Glomerular endothelial cell (primary cell): Measurements from ENCODE around the gene ARID3A. TPM values are rescaled to one million over a fixed set of nuclear protein-coding genes. Genes with fewer than 3 reads are reported as not detected.

Experiments
- total RNA-seq: library from RNA; depleted of rRNA; stranded (reverse); fragments of >200 nt; gene quantifications from 2 replicates; pipeline ENCODE4 v1.2.3, GENCODE V29; 2015

Gene ARID3A
- total RNA-seq, 1 donor from 2014 or later = 14.7 TPM

Other genes with a start within 250 kb of the ARID3A start
- 171 and 280 TPM in 2 replicates for gene FSTL3, start 249.6 kb upstream of the ARID3A start, total RNA-seq
- 2.2 TPM in 1 of 2 replicates, not detected in the other for gene PRSS57, start 230.6 kb upstream of the ARID3A start, total RNA-seq
- gene PALM, start 217.1 kb upstream of the ARID3A start, total RNA-seq = 48.9 and 52.8 TPM in 2 replicates
- 0.18 and 1.0 TPM in 2 replicates for gene MISP, start 174.9 kb upstream of the ARID3A start, total RNA-seq
- 252 and 331 TPM in 2 replicates for gene PTBP1, start 128.6 kb upstream of the ARID3A start, total RNA-seq
- 2.3 and 7.5 TPM in 2 replicates for gene PLPPR3, start 104.1 kb upstream of the ARID3A start, total RNA-seq
- not detected in 2 replicates for gene AZU1, start 98.2 kb upstream of the ARID3A start, total RNA-seq
- gene PRTN3, start 85.0 kb upstream of the ARID3A start, total RNA-seq = not detected in 2 replicates
- gene ELANE, start 73.7 kb upstream of the ARID3A start, total RNA-seq = not detected in 2 replicates
- gene CFD, start 66.4 kb upstream of the ARID3A start, total RNA-seq = 0.24 and 1.2 TPM in 2 replicates
- gene MED16, start 32.8 kb upstream of the ARID3A start, total RNA-seq = 48.2 and 57.1 TPM in 2 replicates
- not detected in 2 replicates for gene RNU6-9, start 32.6 kb upstream of the ARID3A start, total RNA-seq
- 63.2 and 75.7 TPM in 2 replicates for gene R3HDM4, start 12.8 kb upstream of the ARID3A start, total RNA-seq
- gene KISS1R, start 8.7 kb upstream of the ARID3A start, total RNA-seq = 0.12 TPM in 1 of 2 replicates, not detected in the other
- gene WDR18, start 58.3 kb downstream of the ARID3A start, total RNA-seq = 56.8 and 78.7 TPM in 2 replicates
- 8.3 and 12.4 TPM in 2 replicates for gene GRIN3B, start 74.4 kb downstream of the ARID3A start, total RNA-seq
- gene TMEM259, start 95.1 kb downstream of the ARID3A start, total RNA-seq = 167 and 260 TPM in 2 replicates
- not detected in 2 replicates for gene RNU6-2, start 95.5 kb downstream of the ARID3A start, total RNA-seq
- gene CNN2, start 100.6 kb downstream of the ARID3A start, total RNA-seq = 271 and 285 TPM in 2 replicates
- 11.8 and 13.3 TPM in 2 replicates for gene ABCA7, start 114.1 kb downstream of the ARID3A start, total RNA-seq
- gene ARHGAP45, start 141.1 kb downstream of the ARID3A start, total RNA-seq = 23.0 and 27.0 TPM in 2 replicates
- gene POLR2E, start 169.3 kb downstream of the ARID3A start, total RNA-seq = 329 and 336 TPM in 2 replicates
- 752 and 944 TPM in 2 replicates for gene GPX4, start 178.0 kb downstream of the ARID3A start, total RNA-seq
- 53.8 and 76.3 TPM in 2 replicates for gene SBNO2, start 248.2 kb downstream of the ARID3A start, total RNA-seq